ENCODE data around the gene ROBO2. TPM values are rescaled to one million over a fixed set of nuclear protein-coding genes. Genes with fewer than 3 reads are reported as not detected.

The ROBO2 gene
- polyA plus RNA-seq, 3 donors from 2014 or later: not detected

- Mint-ChIP-seq H3K4me1 (no peaks in the 10 kb centered on the region), H3K9me3 (peaks cover 5 to 28% (median 13%) of the 10 kb centered on the region in 6 donors), H3K27me3 (ENCODE audit: low read depth in 3 of 3) (peaks cover 2 to 9% (median 6%) of the 10 kb centered on the region in 3 donors), H3K27ac (no peak overlapping the region), H3K4me3 (no peak overlapping the region), H3K36me3 (peaks cover 3 to 4% (median 4%) of the 10 kb centered on the region in 3 donors)
- no peak for DNase-seq
Observed at GRCh38 chr3:77040216-77040615, 317 bp downstream of the ROBO2 start.

DNA sequence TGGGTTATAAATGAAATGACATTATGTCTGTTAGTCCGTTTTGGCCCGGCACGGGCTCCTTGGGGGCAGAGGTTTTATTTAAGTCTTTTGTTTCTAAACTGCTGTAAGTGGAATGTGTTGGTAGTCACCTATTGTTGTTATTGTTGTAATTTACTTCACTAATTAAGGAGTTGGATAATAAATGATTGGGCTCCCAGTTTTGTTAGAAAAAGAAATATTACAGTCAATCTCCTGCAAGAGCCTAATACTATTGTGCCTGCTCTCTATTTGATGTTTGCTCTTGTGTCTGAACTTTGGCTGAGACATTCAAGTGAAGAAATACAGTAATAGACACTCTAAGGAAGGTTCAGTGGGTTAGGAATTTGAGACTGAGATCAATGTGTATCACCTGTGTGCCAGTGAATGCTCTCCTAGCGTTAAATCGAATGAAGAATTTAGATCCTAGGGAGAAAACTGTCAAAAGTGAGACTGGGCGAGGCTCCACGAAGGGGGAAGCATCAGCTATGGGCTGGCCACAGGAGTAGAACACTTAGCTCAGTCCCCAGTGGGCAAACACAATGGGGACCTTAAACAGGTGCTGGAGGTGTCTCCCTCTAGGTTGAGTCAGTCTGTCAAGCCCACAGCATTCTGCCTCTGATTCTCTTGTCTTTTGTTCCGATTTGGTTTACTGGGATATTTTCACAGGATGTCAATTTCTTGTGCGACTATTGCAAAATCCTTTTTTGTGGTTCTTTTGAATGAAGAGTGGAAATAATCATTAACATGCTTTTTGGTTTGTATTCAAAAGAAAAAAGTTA is 1.2 kb downstream of the ROBO2 start:
- H3K4me3 Mint-ChIP-seq: no peak overlapping the region
- no peak for DNase-seq
- no peak overlapping the region for H3K27ac Mint-ChIP-seq
- peaks cover 2 to 9% (median 6%) of the 10 kb centered on the region in 3 donors for H3K27me3 Mint-ChIP-seq (ENCODE audit: low read depth in 3 of 3)
- no peaks in the 10 kb centered on the region for H3K4me1 Mint-ChIP-seq
- peaks cover 3 to 4% (median 4%) of the 10 kb centered on the region in 3 donors for H3K36me3 Mint-ChIP-seq
- peaks cover 5 to 31% (median 17%) of the 10 kb centered on the region in 6 donors for H3K9me3 Mint-ChIP-seq

GRCh38 chr3:77041811-77042210 is 1.9 kb downstream of the ROBO2 start:
- DNase-seq: no peak
- peaks cover 0 to 9% (median 6%) of the 10 kb centered on the region in 3 donors for H3K27me3 Mint-ChIP-seq (ENCODE audit: low read depth in 3 of 3)
- H3K4me1 Mint-ChIP-seq: no peaks in the 10 kb centered on the region
- H3K9me3 Mint-ChIP-seq: peaks cover 5 to 33% (median 18%) of the 10 kb centered on the region in 6 donors
- H3K36me3 Mint-ChIP-seq: peaks cover 3 to 4% (median 4%) of the 10 kb centered on the region in 3 donors
- H3K27ac Mint-ChIP-seq: no peak overlapping the region
- H3K4me3 Mint-ChIP-seq: no peak overlapping the region

GRCh38 chr3:77042343-77042742 is 2.4 kb downstream of the ROBO2 start:
- H3K4me3 Mint-ChIP-seq: no peak overlapping the region
- peaks cover 0 to 9% (median 6%) of the 10 kb centered on the region in 3 donors for H3K27me3 Mint-ChIP-seq (ENCODE audit: low read depth in 3 of 3)
- H3K9me3 Mint-ChIP-seq: peaks cover 5 to 35% (median 19%) of the 10 kb centered on the region in 6 donors
- no peaks in the 10 kb centered on the region for H3K4me1 Mint-ChIP-seq
- DNase-seq: no peak
- H3K36me3 Mint-ChIP-seq: peaks cover 3 to 4% (median 4%) of the 10 kb centered on the region in 3 donors
- no peak overlapping the region for H3K27ac Mint-ChIP-seq

DNA sequence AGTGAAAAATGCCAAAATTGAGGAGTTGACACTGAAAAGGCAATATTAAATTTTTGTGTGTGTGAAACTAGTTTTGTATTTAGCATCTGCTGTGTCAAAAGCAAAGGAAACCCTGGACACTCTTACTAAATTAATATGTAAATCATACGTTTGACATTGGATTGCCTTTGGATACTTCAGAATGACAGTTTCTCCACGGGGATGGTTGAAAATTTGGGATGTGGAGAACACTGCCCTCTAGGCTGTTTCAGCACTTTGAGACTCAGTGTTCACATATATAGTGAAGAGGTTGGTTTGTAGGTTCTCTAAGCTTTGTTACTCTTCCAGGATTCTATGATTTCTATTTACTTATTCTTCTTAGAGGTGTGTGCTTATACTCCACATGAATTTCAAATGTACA is 3.0 kb downstream of the ROBO2 start:
- Mint-ChIP-seq H3K4me1 (no peaks in the 10 kb centered on the region), H3K27me3 (ENCODE audit: low read depth in 3 of 3) (peaks cover 0 to 9% (median 6%) of the 10 kb centered on the region in 3 donors), H3K36me3 (peaks cover 3 to 4% (median 4%) of the 10 kb centered on the region in 3 donors), H3K9me3 (peaks cover 2 to 30% (median 19%) of the 10 kb centered on the region in 6 donors), H3K27ac (no peak overlapping the region), H3K4me3 (no peak overlapping the region)
- DNase-seq: no peak

DNA sequence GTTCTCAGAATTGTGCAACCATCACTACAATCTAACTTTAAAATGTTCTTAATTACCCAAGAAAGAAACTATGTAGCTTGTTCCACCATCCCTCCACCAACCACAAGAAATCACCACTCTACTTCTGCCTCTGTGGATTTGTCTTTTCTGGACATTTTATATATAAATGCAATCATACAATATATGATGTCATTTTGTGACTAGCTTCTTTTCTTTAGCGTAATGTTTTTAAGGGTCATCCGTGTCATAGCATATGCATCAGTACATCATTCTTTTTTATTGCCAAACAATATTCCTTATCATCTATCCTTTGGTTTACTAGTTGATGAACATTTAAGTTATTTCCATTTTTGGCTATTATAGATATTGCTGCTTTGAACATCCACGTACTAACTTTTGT is 5.8 kb downstream of the ROBO2 start:
- no peak overlapping the region for H3K4me3 Mint-ChIP-seq
- no peak for DNase-seq
- peaks cover 2 to 24% (median 13%) of the 10 kb centered on the region in 6 donors for H3K9me3 Mint-ChIP-seq
- no peak overlapping the region for H3K27ac Mint-ChIP-seq
- H3K36me3 Mint-ChIP-seq: peaks cover under 1 to 4% (median 3%) of the 10 kb centered on the region in 3 donors
- no peaks in the 10 kb centered on the region for H3K4me1 Mint-ChIP-seq
- H3K27me3 Mint-ChIP-seq (ENCODE audit: low read depth in 3 of 3): peaks cover 0 to 5% (median 2%) of the 10 kb centered on the region in 3 donors

DNA sequence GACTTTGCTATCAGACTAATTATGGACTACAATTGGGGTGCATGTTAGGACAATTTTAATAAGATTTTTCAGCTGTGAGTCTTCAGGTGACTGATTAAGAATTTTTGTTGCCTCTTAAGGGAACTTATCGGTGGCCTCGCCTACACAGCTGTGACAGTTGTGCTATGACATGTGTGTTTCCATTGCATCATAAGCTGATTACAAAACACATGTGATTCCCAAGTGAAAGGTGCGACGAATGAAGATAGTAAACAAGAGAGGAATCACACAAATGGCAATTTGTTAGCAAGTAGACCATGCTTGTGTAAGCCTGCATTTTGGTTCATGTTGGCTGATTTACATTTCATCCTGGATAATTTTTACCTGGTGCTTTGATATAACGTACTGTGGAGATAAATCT is 8.3 kb downstream of the ROBO2 start:
- no peak overlapping the region for H3K4me3 Mint-ChIP-seq
- H3K4me1 Mint-ChIP-seq: no peaks in the 10 kb centered on the region
- H3K9me3 Mint-ChIP-seq: peaks cover 4 to 34% (median 10%) of the 10 kb centered on the region in 6 donors
- no peak for DNase-seq
- no peak overlapping the region for H3K27ac Mint-ChIP-seq
- H3K27me3 Mint-ChIP-seq (ENCODE audit: low read depth in 3 of 3): no peaks in the 10 kb centered on the region
- no peaks in the 10 kb centered on the region for H3K36me3 Mint-ChIP-seq

GRCh38 chr3:77051591-77051990 is 11.7 kb downstream of the ROBO2 start:
- DNase-seq: no peak
- H3K4me3 Mint-ChIP-seq: no peak overlapping the region
- no peaks in the 10 kb centered on the region for H3K36me3 Mint-ChIP-seq
- no peaks in the 10 kb centered on the region for H3K4me1 Mint-ChIP-seq
- H3K27me3 Mint-ChIP-seq (ENCODE audit: low read depth in 3 of 3): no peaks in the 10 kb centered on the region
- H3K27ac Mint-ChIP-seq: no peak overlapping the region
- peaks cover 6 to 49% (median 8%) of the 10 kb centered on the region in 6 donors for H3K9me3 Mint-ChIP-seq

- Mint-ChIP-seq H3K27me3 (ENCODE audit: low read depth in 3 of 3) (no peaks in the 10 kb centered on the region), H3K9me3 (peaks cover 3 to 46% (median 10%) of the 10 kb centered on the region in 6 donors), H3K27ac (no peak overlapping the region), H3K36me3 (no peaks in the 10 kb centered on the region), H3K4me3 (no peak overlapping the region), H3K4me1 (no peaks in the 10 kb centered on the region)
- DNase-seq: no peak
Observed at GRCh38 chr3:77052051-77052501, 12.2 kb downstream of the ROBO2 start.

DNA sequence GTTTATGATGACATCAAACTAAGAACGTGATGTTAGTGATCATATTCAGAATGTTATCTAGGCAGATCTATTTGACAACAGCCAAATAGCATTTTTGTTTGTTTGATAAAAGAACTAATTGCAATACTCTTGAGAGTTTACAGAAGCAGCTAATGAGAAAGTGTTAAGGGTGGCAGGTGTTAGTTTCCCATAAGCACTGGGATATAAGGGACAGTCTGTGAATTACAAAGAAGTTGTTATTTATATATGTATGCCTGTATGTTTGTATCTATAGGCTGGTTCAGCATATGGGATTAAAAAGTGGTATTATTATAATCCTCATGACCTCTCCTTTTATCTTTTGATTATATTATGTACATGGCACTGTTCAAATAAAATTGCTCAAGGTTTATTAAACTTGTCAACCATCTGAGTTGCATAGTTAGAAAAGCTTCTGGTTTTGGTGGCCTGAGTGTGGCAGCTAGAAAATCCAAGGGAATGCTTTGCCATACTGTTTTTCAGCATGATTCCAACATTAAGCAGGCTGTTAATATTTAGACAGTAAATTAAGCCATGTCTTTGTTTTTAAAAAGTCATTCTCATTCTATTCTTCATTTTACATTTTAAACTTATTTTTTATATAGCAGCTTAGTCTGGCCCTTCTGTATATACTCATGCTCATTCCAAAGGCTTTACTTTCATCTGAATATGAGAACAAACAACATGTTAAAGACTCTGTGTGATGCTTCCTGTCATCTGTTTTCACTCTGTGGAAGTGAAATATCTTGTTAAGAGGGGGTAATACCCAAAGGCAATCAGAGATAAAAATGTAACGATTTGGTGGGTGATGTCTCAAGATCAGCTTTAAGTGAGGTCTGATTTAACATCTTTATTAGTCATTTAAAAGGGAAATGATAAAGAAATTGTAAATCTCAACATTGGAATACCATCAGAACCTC is 13.1 kb downstream of the ROBO2 start:
- Mint-ChIP-seq H3K4me1 (no peaks in the 10 kb centered on the region), H3K27me3 (ENCODE audit: low read depth in 3 of 3) (no peaks in the 10 kb centered on the region), H3K9me3 (peaks cover 3 to 45% (median 12%) of the 10 kb centered on the region in 6 donors), H3K4me3 (no peak overlapping the region), H3K36me3 (no peaks in the 10 kb centered on the region), H3K27ac (no peak overlapping the region)
- DNase-seq: no peak

DNA sequence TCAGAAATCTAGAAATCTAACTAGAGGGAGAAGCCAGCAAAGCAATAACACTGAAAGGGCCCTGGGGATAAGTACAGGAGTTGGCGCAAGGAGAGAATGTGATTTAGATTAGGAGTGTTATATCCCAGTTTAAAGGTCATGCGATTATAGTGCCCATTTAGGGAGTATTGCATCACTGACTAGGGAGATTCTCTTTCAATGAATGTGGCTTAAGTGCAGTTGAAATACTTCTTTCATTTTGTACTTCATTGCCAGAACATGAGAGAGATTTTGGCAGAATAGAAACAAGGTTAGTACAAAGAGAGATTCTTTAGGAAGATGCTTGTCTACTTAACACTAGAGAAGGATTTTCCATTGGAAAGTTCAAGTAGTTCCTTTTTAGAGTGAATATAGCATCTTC is 13.9 kb downstream of the ROBO2 start:
- no peak overlapping the region for H3K4me3 Mint-ChIP-seq
- no peaks in the 10 kb centered on the region for H3K27me3 Mint-ChIP-seq (ENCODE audit: low read depth in 3 of 3)
- no peak overlapping the region for H3K27ac Mint-ChIP-seq
- no peaks in the 10 kb centered on the region for H3K36me3 Mint-ChIP-seq
- H3K9me3 Mint-ChIP-seq: peaks cover 3 to 45% (median 13%) of the 10 kb centered on the region in 6 donors
- H3K4me1 Mint-ChIP-seq: no peaks in the 10 kb centered on the region
- no peak for DNase-seq

GRCh38 chr3:77055841-77056341 is 16.0 kb downstream of the ROBO2 start:
- Mint-ChIP-seq H3K9me3 (peaks cover 3 to 47% (median 25%) of the 10 kb centered on the region in 6 donors), H3K36me3 (no peaks in the 10 kb centered on the region), H3K4me1 (no peaks in the 10 kb centered on the region), H3K4me3 (no peak overlapping the region), H3K27me3 (ENCODE audit: low read depth in 3 of 3) (no peaks in the 10 kb centered on the region), H3K27ac (no peak overlapping the region)
- DNase-seq: no peak

- H3K27ac Mint-ChIP-seq: no peak overlapping the region
- H3K36me3 Mint-ChIP-seq: no peaks in the 10 kb centered on the region
- H3K9me3 Mint-ChIP-seq: peaks cover 5 to 52% (median 26%) of the 10 kb centered on the region in 6 donors
- H3K4me1 Mint-ChIP-seq: no peaks in the 10 kb centered on the region
- DNase-seq: no peak
- H3K4me3 Mint-ChIP-seq: no peak overlapping the region
- H3K27me3 Mint-ChIP-seq (ENCODE audit: low read depth in 3 of 3): no peaks in the 10 kb centered on the region
Observed at GRCh38 chr3:77059354-77059753, 19.5 kb downstream of the ROBO2 start.

Measured in immature natural killer cell (primary cell).